Upper lobe of left lung (tissue), 6 donors: Measurements from ENCODE around the gene UBTF. TPM values are rescaled to one million over a fixed set of nuclear protein-coding genes. Genes with fewer than 3 reads are reported as not detected.

Experiments used
- ATAC-seq, 2 donors: fragments of 200-7000 bp; cut with Tn5 transposase; one replicate each; pipeline ENCODE4 v1.9.1; 2022; ENCODE audit warnings: mild to moderate bottlenecking in 2 of 2, moderate library complexity in 2 of 2; ENCODE audit not compliant: low FRiP score in 2 of 2
- DNase-seq, 2 donors: peaks; one replicate each; pipeline ENCODE4 v3.0.0-alpha.2; 2019 to 2020
- H3K27ac ChIP-seq, 4 donors: fragments of 200-600 bp; sonication (generic); one replicate each; pipeline ENCODE4 v1.5.1; 2016 to 2019
- H3K27me3 ChIP-seq, 4 donors: fragments of 200-600 bp; sonication (generic); one replicate each; pipeline ENCODE4 v1.5.1; 2017 to 2019
- H3K36me3 ChIP-seq, 4 donors: fragments of 200-600 bp; sonication (generic); one replicate each; pipeline ENCODE4 v1.5.1; 2016 to 2019
- H3K4me1 ChIP-seq, 4 donors: fragments of 200-600 bp; sonication (generic); one replicate each; pipeline ENCODE4 v1.5.1; 2018 to 2019
- H3K4me3 ChIP-seq, 4 donors: fragments of 200-600 bp; sonication (generic); one replicate each; pipeline ENCODE4 v1.5.1; 2017 to 2019; ENCODE audit warnings: mild to moderate bottlenecking in 2 of 4, moderate library complexity in 1 of 4
- H3K9me3 ChIP-seq, 4 donors: fragments of 200-600 bp; sonication (generic); one replicate each; pipeline ENCODE4 v1.5.1; 2018 to 2019
- CTCF ChIP-seq, 6 experiments: fragments of 450-650 bp in 4 of 6; fragments of 200-600 bp in 2 of 6; sonication (generic) in 2 of 6; IDR thresholded peaks; one replicate each; pipeline ENCODE4 v1.5.1; 2016 to 2019; ENCODE audit warnings: antibody characterized with exemption in 6 of 6
- EP300 ChIP-seq, 4 donors: sonication (generic); formaldehyde crosslinking; IDR thresholded peaks; one replicate each; pipeline ENCODE4 v1.5.1; 2017; ENCODE audit warnings: antibody characterized with exemption in 4 of 4, control low read depth in 2 of 4
- POLR2A ChIP-seq, 4 donors: fragments of 450-650 bp; IDR thresholded peaks; one replicate each; pipeline ENCODE4 v1.5.1; 2016 to 2017; ENCODE audit warnings: antibody characterized with exemption in 4 of 4, mild to moderate bottlenecking in 2 of 4
- POLR2AphosphoS5 ChIP-seq, 2 donors: sonication (generic); formaldehyde crosslinking; IDR thresholded peaks; one replicate each; pipeline ENCODE4 v1.5.1; 2017; ENCODE audit warnings: antibody characterized with exemption in 2 of 2
- WGBS, 2 donors: methylation state at CpG; one replicate each; pipeline ENCODE4 v1.1.5; 2017 to 2018; 5-methylcytosine and 5-hydroxymethylcytosine counted together
- small RNA-seq, 4 donors: library from RNA; depleted of rRNA; stranded (forward); fragments of <200 nt; gene quantifications; one replicate each; pipeline ENCODE3, GENCODE V24; 2016
- total RNA-seq, 6 donors: library from RNA; depleted of rRNA in 4 of 6; stranded (reverse); fragments of >200 nt in 4 of 6; gene quantifications; one replicate each; pipeline versions ENCODE4 v1.1.0 to v1.2.1, GENCODE V29; 2016 to 2021
- donor health status: DM: no; HTN: no; CAD: no; lungs with moderate emphysema.
- donor health status: DM: no; HTN: yes; CAD: no; lungs with severe emphysema.

UBTF gene
- total RNA-seq, 6 donors from 2014 or later = 41.2 to 94.3 (median 67.6) TPM

- Histone ChIP-seq H3K9me3 (no peaks in the 10 kb centered on the region), H3K36me3 (no peaks in the 10 kb centered on the region), H3K4me3 (no peak overlapping the region), H3K4me1 (no peaks in the 10 kb centered on the region), H3K27me3 (no peaks in the 10 kb centered on the region), H3K27ac (no peak overlapping the region)
- WGBS, 2 donors = 89 to 91% methylated on average over 15 of the region's 15 CpGs
- no peak for TF ChIP-seq POLR2A (IDR thresholded peaks at IDR 0.05)
- TF ChIP-seq EP300 (IDR thresholded peaks at IDR 0.05) = no peak
- TF ChIP-seq POLR2AphosphoS5 (IDR thresholded peaks at IDR 0.05) = no peak
- TF ChIP-seq CTCF (IDR thresholded peaks at IDR 0.05) = no peak
- no peak for ATAC-seq
- DNase-seq = no peak
Measured at GRCh38 chr17:44159519-44160210, 59.8 kb downstream of the UBTF start.

GRCh38 chr17:44155488-44155887 lies 64.0 kb downstream of the UBTF start:
- DNase-seq (no peak), ATAC-seq (no peak)
- Histone ChIP-seq H3K4me1 (no peaks in the 10 kb centered on the region), H3K36me3 (no peaks in the 10 kb centered on the region), H3K9me3 (no peaks in the 10 kb centered on the region), H3K27ac (no peak overlapping the region), H3K27me3 (no peaks in the 10 kb centered on the region), H3K4me3 (no peak overlapping the region)
- TF ChIP-seq POLR2AphosphoS5 (IDR thresholded peaks at IDR 0.05) (no peak), CTCF (IDR thresholded peaks at IDR 0.05) (no peak)
- 93 to 100% methylated on average over 1 to 2 of the region's 2 CpGs for WGBS, 2 donors

Small RNA genes lying within 50 kb of the gene (small RNA-seq; reads per million reads assigned to genes)
- gene MIR6782 = 0 reads per million in 4 donors

Other genes with a start within 250 kb of the UBTF start
- gene NAGS, start 215.1 kb downstream of the UBTF start, total RNA-seq = 10 to 100 TPM in 1 of 6 donors, 1 to 10 TPM in 5; 4.3 to 12.4 (median 7.0) TPM
- 10 to 100 TPM; 10.5 to 36.9 (median 29.1) TPM for gene TMEM101, start 204.7 kb downstream of the UBTF start, total RNA-seq
- gene LSM12, start 153.0 kb downstream of the UBTF start, total RNA-seq = 10 to 100 TPM; 14.8 to 38.3 (median 33.6) TPM
- 10 to 100 TPM; 16.8 to 63.0 (median 33.8) TPM for gene G6PC3, start 148.9 kb downstream of the UBTF start, total RNA-seq
- 100 to 1,000 TPM in 2 of 6 donors, 10 to 100 TPM in 4; 59.9 to 138 (median 64.9) TPM for gene HDAC5, start 96.0 kb downstream of the UBTF start, total RNA-seq
- gene HROB, start 77.7 kb downstream of the UBTF start, total RNA-seq = 1 to 10 TPM in 4 of 6 donors, under 1 TPM in 2; 0.89 to 1.4 (median 1.0) TPM
- gene ASB16, start 49.0 kb downstream of the UBTF start, total RNA-seq = under 1 TPM in 1 of 6 donors, not detected in 5; 0.11 TPM
- gene TMUB2, start 32.7 kb downstream of the UBTF start, total RNA-seq = 10 to 100 TPM; 28.5 to 46.1 (median 34.9) TPM
- gene ATXN7L3, start 19.8 kb downstream of the UBTF start, total RNA-seq = 10 to 100 TPM; 41.4 to 79.0 (median 46.9) TPM
- 1 to 10 TPM in 3 of 6 donors, under 1 TPM in 2, not detected in 1; 0.46 to 6.3 (median 1.0) TPM for gene SLC4A1, start 48.5 kb upstream of the UBTF start, total RNA-seq
- gene RUNDC3A, start 88.9 kb upstream of the UBTF start, total RNA-seq = 1 to 10 TPM in 2 of 6 donors, under 1 TPM in 1, not detected in 3; 0.13 to 2.6 (median 1.0) TPM
- gene SLC25A39, start 105.1 kb upstream of the UBTF start, total RNA-seq = 100 to 1,000 TPM in 3 of 6 donors, 10 to 100 TPM in 3; 56.8 to 144 (median 98.6) TPM
- gene GRN, start 125.6 kb upstream of the UBTF start, total RNA-seq = 1,000 to 10,000 TPM in 4 of 6 donors, 100 to 1,000 TPM in 2; 439 to 1,887 (median 1,220) TPM
- gene FAM171A2, start 144.2 kb upstream of the UBTF start, total RNA-seq = 1 to 10 TPM in 2 of 6 donors, under 1 TPM in 3, not detected in 1; 0.61 to 4.6 (median 0.98) TPM
- gene ITGA2B, start 170.0 kb upstream of the UBTF start, total RNA-seq = 10 to 100 TPM in 3 of 6 donors, 1 to 10 TPM in 3; 3.0 to 18.1 (median 7.5) TPM